ENCODE results near the gene DAB1. TPM values are rescaled to one million over a fixed set of nuclear protein-coding genes. Genes with fewer than 3 reads are reported as not detected.
A peak's percentile ranks its signal among the peaks of the same experiment; 100 is the strongest.

DAB1 gene
- under 0.01 and 0.25 TPM in 2 replicates for total RNA-seq

DNA sequence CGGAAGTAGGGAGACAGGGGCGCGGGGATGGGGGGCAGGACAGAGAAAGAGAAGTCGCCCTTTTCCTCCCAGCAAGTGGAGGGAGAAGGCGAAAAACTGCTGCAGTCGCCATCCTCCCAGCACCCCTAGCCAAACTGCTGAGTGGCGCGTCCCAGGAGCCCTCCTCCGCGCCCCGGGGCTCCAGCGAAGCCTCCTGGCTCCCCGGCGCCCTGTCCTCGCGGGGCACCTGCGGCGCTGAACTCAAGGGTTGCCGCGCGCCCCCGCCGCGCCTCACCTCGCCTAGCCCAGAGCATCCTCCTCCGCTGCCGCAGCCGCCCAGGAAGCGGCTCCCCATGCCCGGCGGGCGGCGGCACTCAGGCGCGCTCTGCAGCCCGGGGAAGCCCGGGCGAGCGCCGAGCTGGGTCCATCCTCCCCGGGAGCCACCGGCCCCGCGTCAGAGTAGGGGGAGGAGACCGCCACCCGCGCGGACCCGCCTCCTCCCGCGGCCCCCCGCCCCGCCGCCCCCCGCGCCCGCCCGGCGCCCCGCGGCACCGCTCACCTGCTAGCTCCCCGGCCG lies at the start of gene DAB1:
Gene DAB1 (minus strand): TSS at position 405 of the 556 bp plus-strand sequence. CDS start 133,030 bp downstream, outside the sequence.
- TF ChIP-seq, protein P1, sequence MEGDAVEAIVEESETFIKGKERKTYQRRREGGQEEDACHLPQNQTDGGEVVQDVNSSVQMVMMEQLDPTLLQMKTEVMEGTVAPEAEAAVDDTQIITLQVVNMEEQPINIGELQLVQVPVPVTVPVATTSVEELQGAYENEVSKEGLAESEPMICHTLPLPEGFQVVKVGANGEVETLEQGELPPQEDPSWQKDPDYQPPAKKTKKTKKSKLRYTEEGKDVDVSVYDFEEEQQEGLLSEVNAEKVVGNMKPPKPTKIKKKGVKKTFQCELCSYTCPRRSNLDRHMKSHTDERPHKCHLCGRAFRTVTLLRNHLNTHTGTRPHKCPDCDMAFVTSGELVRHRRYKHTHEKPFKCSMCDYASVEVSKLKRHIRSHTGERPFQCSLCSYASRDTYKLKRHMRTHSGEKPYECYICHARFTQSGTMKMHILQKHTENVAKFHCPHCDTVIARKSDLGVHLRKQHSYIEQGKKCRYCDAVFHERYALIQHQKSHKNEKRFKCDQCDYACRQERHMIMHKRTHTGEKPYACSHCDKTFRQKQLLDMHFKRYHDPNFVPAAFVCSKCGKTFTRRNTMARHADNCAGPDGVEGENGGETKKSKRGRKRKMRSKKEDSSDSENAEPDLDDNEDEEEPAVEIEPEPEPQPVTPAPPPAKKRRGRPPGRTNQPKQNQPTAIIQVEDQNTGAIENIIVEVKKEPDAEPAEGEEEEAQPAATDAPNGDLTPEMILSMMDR (IDR thresholded peaks at IDR 0.05; ENCODE audit: insufficient read depth, low read length, poor library complexity, severe bottlenecking): no peak
- no peak for DNase-seq (ENCODE audit: low read depth)
- no peaks in the 10 kb centered on the region for H3K36me3 ChIP-seq (ENCODE audit: control insufficient read depth, insufficient read depth, low read length)
- H3K4me3 ChIP-seq (ENCODE audit: low read depth, low read length): peak within 1 kb of the TSS; percentile 42
- H3K27me3 ChIP-seq (ENCODE audit: control insufficient read depth, insufficient read depth, low read length): peaks cover 21% of the 10 kb centered on the region

DNA sequence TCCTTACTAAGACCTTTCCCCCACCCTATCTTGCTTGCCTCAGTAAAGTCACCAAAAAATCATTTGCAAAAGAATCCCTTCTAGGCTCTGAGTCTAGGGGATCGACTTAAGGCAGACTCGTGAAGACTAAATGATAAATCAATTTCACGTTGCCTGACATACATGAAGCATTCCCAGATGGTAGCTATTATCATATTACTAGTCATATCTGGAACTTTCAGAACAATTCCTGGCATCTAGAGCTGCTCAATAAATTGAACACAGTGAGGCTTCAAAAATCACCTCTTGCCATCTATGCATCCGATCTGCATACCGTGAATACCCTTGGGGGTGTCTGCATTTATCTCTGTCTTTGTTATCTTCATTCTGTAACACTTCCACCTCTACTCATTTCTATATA lies 49.6 kb upstream of the DAB1 start:
- Histone ChIP-seq H3K36me3 (ENCODE audit: control insufficient read depth, insufficient read depth, low read length) (no peaks in the 10 kb centered on the region), H3K27me3 (ENCODE audit: control insufficient read depth, insufficient read depth, low read length) (no peaks in the 10 kb centered on the region), H3K4me3 (ENCODE audit: low read depth, low read length) (no peak overlapping the region)
- TF ChIP-seq, protein P1 (IDR thresholded peaks at IDR 0.05; ENCODE audit: insufficient read depth, low read length, poor library complexity, severe bottlenecking): no peak
- DNase-seq (ENCODE audit: low read depth): no peak

DNA sequence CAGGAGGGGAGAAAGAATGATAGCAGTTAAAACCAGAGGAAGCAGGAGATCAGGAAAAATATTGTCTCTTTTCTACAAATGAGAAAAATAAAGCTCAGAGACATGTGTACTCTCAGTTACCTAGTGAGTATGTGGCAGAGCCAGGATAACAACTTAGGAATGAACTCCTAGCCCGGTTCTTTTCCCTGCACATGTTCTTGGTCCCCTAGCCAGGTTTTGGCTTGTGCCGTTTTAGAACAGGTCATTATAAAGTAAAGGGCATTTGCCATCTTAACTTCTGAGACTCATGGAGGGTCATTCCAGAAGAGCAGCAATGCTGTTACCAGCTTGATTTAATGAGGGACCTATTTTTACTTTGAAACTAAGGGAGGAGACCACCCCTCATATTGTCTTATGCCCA lies 48.1 kb upstream of the DAB1 start:
- Histone ChIP-seq H3K36me3 (ENCODE audit: control insufficient read depth, insufficient read depth, low read length) (no peaks in the 10 kb centered on the region), H3K27me3 (ENCODE audit: control insufficient read depth, insufficient read depth, low read length) (no peaks in the 10 kb centered on the region), H3K4me3 (ENCODE audit: low read depth, low read length) (no peak overlapping the region)
- DNase-seq (ENCODE audit: low read depth): no peak
- TF ChIP-seq, protein P1 (IDR thresholded peaks at IDR 0.05; ENCODE audit: insufficient read depth, low read length, poor library complexity, severe bottlenecking): no peak

DNA sequence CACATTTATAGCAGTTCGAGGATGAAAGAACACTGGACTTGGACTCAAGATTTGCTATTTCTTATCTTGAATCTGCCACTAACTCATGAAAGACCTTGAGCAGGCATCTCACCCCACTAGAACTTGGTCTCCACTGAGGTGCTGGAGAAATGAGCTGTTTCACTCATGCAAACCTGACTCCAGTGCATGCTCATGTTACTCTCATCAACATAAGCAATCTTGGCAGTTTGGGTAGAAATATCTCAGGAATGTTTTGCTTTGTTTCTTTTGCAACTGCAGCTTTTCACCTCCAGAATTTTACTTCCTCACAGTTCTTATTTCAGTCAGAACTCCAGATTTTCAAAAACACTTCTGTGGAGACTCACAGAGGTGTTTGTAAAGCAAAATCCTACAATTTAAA lies 46.2 kb upstream of the DAB1 start:
- TF ChIP-seq, protein P1 (IDR thresholded peaks at IDR 0.05; ENCODE audit: insufficient read depth, low read length, poor library complexity, severe bottlenecking): no peak
- Histone ChIP-seq H3K4me3 (ENCODE audit: low read depth, low read length) (no peak overlapping the region), H3K27me3 (ENCODE audit: control insufficient read depth, insufficient read depth, low read length) (no peaks in the 10 kb centered on the region), H3K36me3 (ENCODE audit: control insufficient read depth, insufficient read depth, low read length) (no peaks in the 10 kb centered on the region)
- no peak for DNase-seq (ENCODE audit: low read depth)

DNA sequence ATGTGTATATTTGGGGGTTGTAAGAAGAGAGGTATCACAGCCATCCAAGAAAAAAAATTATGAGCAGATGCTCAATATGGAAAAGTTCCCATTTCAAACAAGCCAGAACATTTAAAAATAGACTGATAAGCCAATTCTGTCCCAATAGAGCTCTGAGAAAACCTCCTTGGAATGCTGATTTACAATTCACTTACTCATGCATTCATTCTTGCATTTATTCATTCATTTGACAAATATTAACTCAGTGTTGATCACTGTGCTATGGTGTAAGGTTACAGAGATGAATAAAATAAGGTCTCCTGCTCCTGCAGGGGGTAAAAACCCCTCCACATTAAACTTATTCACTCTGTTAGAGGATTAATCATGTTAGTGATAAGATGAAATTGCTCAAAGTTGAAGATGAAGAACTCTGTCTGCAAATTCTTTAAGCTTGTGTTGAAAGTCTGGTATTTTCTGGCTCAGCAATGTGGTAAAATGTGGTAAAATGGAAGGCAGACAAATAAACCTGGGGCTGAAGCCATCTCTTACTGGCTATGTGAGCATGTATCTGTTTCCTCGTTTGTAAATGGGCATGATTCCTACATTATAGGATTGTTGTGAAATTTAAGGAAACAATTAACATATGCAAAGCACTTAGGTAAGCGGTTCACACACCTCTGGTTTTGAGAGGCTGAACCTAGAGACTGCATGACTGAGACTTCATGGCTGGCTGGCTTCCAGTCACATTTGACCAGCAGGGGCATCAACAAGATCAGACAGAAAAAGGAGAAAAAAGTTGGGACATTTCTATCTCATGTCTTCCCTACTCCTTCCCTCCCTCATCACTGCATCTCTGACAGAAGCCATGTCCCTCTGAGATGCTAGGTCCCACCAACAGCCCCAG lies 45.0 kb upstream of the DAB1 start:
- no peak for DNase-seq (ENCODE audit: low read depth)
- Histone ChIP-seq H3K27me3 (ENCODE audit: control insufficient read depth, insufficient read depth, low read length) (no peaks in the 10 kb centered on the region), H3K36me3 (ENCODE audit: control insufficient read depth, insufficient read depth, low read length) (no peaks in the 10 kb centered on the region), H3K4me3 (ENCODE audit: low read depth, low read length) (no peak overlapping the region)
- TF ChIP-seq, protein P1 (IDR thresholded peaks at IDR 0.05; ENCODE audit: insufficient read depth, low read length, poor library complexity, severe bottlenecking): peak; percentile 21

Measured in kidney epithelial cell (primary cell).